KG1 (cell line): ENCODE results near the gene CFAP74.

Source experiments
- DNase-seq: peaks from one replicate; lab custom pipeline; 2025; lab: John Stamatoyannopoulos, UW

The CFAP74 gene, protein sequence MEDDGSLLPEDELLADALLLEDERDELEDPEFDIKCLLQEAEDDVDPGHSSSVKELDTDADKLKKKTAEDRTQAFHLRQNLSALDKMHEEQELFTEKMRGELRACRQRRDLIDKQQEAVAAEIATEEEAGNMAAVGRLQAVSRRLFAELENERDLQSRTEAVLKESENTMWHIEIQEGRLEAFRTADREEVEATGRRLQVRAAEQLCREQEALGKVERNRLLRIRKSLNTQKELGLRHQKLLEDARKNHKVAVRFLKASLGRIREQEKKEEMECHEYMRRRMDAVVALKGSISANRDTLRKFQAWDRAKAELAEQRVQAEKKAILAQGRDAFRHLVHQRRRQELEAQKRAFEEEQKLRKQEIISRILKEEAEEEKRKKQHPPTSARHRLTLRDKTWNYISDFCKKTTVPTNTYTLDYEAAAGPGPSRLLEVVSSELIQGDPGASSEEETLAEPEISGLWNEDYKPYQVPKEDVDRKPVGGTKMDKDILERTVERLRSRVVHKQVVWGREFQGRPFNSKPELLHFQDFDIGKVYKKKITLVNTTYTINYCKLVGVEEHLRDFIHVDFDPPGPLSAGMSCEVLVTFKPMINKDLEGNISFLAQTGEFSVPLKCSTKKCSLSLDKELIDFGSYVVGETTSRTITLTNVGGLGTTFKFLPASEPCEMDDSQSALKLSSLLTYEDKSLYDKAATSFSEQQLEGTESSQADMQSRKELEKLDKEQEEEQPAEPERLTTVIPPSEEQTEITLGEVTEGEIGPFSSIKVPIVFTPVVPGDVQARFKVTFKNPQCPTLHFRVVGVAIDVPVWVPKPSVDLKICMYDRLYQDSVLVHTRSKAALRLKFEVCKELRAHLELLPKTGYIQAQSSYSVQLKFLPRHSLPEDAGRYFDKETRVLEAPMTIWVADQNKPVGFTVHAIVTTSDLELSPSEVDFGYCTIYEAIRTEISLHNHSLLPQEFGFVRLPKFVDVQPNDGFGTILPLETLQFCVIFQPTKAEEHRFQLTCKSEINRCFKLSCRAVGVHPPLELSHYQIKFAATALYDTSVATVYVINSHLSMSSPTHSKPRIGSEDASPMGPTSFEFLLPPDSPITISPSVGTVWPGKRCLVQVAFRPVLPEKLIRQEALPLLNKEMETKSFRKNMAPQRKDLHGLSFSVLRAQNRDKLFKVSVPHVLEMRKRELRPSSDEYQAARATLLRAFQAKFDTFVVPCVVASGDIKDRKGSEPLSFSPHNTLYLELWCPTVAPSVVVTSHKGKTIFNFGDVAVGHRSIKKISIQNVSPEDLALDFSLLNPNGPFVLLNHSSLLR (N-terminal part only)

DNA sequence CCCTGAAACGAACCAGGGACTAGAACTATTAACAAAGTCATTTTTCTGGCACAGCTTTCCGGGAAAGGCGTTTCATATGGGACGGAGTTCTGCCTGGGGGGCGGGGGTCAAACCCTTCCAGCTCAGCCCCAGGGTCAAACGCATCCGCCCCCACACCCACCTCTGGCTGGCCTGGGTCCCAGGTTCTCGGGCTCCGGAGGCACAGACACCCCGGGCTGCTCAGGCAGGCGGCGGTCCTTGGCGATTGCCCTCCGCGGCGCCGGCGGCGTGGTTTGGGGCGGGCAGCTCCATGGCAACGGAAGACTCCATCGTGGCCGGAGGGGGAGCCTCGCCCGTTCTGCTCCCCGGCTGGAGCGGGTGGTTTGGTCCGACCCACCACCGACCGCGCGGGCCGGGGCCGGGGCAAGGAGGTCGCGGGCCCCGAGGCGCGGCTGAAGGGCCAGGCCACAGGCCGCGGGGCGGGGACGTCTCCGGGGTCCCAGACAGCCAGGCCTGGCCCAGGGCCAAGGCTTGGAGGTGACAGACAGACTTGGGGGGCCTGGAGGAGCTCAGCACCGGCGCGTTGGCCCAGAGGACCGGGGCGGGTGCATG is at the start of gene CFAP74:
TSS of gene CFAP74 (minus strand) at position 246 of the 591 bp plus-strand sequence. CDS start 12,830 bp downstream, outside the sequence.
- no peak for DNase-seq

DNA sequence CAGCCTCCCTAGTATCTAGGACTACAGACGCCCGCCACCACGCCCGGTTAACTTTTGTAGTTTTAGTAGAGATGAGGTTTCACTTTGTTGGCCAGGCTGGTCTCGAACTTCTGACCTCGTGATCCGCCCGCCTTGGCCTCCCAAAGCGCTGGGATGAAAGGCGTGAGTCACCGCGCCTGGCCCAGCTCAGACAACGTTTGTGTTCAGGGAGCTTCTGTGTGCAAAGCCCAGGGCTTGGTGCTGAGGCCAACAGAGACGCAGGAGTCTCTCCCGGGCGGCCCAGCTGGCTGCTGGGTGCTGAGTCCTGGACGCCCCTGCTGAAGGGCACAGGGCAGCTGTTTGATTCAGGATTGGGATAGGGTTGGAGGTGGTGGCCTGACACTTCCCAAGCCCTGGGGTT is 49.6 kb upstream of the CFAP74 start:
- DNase-seq, result no peak

DNA sequence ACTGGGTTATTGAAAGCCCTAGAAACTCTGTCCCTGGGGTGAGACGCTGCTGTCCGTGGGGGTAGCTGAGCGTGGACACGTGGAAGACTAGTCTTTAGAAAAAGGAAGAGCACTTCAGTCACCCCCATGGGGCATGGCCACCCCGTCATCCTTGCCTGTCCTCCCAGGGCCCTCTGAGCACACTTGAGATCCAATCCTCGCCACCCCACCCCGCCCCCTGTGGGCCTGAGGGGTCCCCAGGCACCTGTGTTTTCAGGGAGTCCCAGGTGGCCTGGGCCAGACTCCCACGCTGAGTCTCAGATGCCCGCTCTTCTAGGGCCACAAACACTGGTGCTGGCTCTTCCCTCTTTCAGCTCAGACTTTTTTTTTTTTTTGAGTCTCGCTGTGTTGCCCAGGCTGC is 49.2 kb upstream of the CFAP74 start:
- DNase-seq, result no peak

DNA sequence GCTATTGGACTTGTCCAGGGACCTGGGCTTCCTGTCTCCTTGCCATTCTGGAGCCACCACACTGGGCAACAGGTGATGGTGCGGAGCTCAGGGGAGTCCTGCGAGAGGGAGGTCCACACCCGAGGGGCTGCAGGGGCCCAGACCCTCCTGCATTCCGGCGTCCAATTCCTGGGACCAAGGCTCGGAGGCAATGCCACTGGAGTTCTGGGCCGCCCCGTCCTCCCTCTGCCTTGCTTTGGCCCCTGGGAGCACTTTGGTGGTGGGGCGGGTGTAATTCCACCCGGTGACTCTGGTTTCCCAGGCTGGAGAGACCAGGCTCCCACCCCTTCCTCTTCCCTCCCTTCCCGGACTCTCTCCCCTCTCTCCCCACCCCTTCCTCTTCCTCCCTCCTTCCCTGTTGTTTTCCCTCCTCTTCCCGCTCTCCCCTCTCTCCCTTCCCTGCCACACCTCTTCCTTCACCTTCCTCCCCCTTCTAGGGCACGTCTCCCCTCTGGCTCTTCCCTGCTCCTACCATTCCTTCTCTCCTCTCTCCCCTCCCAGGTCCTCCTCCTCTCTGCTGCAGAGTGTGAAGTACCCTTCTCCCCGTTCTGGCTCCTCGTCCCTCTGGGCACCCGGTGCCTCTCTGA is 48.6 kb upstream of the CFAP74 start:
- DNase-seq, result no peak

DNA sequence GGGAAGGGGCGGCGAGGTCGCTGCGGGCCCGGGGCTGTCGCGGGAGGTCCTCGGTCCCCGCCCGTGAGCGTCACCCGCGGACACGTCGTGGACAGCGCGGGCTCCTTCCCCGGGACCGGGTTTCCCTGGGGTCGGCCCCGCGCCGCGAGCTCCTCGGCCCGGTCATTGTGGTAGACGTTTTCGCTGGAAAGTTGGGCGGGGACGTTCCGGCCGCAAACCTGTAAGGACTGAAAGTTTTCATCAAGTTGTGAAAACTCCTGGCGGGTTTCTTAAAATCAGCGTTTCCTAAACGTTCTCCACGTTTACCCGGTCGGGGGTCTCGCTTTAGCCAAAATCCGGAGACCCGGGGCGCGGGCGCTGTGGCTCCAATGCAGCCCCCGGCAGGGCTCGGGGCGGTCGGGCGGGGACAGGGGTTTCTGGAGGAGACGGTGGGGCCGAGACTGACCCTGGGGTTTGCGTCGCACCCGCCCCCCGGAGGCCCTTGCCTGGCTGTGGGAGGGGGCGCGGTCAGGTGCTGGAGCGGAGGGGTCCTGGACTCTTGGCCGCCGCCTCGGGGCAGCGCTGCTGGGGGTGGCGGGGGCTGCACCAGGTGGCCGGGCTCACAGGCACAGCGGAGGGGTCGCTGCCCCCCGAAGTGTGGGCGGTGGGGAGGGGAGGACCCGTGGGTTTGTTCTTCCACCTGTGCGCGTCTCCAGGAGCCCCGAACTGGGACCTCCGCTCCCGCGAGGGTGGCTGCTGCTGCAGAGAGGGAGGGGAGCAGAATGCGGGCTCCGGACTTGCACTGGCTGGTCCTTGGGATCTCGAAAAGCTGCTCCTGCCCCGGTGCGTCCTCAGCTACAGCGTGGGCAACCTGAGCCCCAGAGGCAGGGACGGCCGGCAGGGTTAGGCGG is 47.5 kb upstream of the CFAP74 start:
- no peak for DNase-seq

DNA sequence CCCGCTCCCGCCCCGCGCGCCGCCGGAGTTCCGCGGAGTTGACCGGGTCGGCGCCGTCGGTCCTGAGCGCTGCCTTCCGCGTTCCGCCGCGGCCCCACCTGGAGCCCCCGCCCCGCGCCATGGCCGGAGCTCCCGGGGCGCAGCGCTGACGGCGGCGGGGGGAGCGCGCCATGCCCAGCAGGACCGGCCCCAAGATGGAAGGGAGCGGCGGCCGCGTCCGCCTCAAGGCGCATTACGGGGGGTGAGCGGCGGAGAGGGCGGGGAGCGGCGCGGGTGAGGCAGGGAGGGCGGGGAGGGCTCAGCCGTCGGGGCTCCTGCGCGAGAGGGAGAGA is 46.8 kb upstream of the CFAP74 start:
- no peak for DNase-seq

DNA sequence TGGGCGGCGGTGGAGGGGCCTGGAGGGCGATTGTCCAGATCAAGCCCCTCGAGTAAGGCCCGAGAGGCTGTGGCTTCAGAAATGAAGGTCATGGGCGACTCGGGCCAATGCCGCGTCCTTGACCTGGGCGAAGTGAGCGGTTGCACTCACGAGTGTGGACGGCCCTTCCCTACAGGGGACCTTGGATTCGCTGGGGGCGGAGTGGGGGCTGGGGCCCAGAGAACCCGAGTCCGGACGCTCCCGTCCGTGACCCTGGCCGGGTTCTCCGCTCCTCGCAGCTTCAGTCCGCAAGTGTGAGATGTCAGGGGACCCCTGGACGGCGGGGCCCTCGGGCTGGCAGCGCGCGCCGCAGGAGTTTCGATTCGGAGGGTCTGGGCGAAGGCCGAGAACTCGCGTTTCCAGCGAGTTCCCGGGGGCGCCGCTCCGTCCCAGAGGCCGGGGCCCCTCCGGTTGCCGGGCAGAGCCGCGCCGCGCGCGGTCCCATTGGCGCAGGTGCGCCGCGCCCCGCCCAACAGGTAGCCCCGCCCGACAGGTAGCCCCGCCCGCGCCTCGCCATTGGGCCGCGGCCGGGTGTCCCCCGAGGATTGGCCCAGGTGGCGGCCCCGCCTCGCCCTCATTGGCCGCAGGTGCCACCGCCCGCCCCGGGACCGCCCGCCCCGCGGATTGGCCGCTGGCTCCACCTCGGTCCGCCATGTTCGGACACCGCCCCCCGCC is 46.3 kb upstream of the CFAP74 start, which contains the start of gene PRKCZ:
TSS of gene PRKCZ (plus strand) at position 694 of the 714 bp plus-strand sequence. CDS start 220 bp downstream, outside the sequence.
- peak; percentile 56 for DNase-seq

DNA sequence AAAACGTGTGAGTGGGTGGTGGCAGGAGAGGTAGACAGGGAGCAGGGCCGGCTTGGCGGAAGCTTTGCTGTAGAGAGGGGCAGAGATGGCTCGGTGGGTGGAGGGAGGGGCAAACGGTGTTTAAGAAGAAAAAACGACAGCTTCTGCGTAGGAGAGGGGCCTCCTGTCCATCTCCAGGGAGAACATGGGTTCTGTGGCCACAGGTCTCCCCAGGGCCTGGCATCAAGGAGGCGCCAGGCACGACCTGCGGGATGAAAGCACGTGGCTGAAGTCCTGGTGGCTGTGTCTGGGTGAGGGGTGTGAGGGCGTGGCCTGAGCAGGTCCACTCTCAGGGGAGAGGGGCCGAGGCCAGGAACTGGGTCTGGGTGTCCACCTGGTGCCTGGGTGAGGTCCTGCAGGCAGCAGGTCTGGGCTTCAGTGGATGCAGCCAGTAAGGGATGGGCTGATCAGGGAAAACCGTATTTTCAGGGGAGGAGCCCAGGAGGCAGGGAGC is 45.7 kb upstream of the CFAP74 start:
- no peak for DNase-seq

DNA sequence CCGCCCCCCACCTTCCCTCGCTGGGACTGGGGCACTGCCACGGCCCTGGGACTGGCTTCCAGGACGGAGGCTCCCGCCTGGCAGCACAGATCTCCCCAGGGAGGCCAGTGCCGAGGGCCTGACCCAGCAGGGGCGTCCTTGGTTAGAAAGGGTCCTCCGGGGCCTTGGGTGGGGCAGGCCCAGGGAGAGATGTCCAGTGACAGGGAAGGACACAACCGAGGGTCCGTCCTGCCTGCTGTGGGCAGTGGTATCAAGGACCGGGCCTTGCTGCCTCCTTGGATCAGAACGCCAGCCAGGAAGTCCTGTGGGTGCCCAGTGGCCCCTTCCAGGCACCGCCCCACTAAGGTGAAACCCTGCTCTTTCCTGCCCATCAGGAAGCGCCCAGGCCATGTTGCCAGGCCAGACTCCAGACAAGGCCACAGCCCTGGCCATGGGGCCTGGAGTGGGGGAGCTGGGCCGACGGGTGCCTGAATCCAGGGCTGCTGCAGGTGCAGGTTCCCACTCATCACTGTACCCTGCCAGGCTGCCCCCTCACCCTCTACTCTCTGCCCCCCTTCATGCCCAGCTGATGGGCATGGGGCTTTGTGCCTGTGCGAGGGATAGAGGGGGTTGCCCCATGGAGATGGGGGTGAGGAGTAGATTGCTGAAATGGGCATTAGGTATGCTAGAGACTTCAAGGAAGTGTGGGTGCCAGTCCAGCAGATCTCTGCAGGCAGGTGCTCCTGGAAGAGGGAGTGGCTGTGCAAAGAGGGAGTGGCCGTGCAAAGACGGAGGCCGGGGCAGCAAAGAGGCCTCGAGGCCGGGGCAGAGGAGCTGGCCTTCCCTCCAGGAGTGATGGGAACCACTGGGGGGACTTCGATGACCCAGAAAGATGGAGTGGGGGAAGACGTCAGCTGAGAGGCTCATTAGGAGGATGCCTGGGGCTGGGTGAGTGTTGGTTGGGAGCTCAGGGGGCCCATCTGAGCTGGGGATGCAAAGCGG is 44.5 kb upstream of the CFAP74 start:
- DNase-seq, result no peak

DNA sequence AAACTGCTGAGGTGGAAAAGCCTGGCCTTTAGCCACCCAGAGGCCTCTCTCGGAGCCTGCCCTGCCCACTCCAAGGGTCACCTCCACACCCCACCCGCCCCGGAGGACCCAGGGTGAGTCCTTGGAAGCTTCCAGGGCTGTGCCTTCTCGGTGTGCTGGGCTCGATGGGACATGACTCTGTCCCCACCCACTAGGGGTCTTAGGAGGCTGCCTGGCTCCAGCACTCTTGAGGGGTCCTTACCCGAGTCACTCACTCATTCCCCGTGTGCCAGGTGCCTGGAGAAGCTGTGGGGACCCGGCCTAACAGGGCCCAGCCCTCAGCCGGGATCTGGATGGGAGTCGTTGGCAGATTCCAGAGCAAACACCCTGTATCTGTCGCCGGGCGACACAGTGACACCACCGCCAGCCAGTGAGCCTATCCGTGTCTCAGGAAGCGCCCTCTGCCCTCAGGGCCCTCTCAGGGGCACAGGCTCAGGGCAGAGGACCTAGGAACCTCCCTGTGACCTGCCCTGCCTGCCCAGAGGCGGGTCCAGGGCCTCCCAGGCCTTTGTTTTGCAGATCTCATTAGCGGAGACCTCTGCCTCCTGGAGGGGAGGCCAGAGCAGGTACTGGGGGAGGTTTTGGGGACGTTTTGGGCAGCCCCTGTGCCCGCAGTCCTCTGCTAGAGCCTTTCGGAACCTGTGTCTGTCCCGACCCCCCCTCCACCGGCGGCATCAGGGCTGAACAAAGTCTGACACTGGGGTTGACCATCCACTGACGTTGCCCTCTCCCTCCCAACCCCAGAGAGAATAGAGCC is 43.6 kb upstream of the CFAP74 start:
- DNase-seq, result no peak

DNA sequence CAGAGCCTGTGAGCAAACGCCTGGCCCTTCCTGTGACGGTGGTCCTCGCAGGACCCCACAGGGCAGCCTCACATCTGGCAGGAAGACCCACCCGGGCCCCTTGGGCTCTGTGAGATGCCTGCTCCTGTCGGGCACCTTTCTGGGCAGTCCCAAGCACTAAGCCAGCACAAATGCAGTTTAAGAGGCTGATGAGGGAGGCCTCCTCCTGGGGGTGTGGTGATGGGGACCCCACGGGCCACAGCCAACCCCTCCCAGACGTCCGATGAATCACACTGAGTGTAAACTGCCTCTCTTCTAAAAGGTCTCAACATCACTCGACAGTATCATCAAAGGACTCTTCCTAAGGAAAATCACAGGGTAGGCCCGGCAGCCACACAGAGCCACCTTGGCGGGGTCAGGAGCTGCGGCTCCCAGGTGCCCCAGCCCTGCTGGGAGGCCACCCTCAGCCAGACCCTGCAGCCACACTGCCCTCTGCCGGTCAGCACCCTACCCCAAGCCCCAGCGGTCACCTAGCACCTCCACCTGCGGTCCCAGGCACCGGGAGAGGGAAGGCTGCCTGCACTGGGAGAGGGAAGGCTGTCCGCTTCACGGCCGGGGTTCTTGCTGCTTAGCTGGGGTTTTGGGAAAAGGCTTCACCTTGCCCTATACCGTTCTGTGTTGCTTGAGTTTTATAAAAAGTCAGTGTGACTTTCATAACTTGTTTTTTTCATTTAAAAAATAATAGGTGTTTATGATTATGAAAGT is 42.8 kb upstream of the CFAP74 start:
- DNase-seq, result no peak

DNA sequence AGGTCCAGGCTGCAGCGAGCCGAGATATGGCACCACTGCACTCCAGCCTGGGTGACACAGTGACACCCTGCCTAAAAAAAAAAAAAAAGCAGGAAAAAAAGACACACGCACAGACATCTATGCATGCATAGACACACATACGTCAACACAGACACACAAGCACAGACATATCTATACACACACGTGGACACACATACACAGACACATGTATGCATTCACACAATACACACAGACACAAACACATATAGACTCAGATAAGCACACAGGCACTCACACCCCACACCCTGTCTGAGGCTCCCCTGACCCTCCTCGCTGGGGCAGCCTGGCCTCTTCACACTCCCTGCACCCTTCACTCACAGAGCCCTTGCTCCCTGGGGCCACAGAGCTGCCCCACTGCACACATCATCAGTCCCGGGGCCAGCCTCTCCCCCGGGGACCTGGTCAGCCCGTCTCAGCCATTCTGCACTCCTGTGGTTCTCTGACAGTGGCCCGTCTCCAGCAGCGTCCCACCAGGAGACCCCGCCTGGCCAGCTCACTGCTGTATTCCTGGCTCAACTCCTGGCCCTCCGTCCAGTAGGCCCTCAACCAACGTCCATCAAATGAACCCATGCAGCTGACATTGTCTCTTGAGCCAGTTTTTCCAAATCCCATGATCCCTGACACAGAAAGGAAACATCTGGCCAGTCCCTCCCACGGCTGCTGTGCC is 42.0 kb upstream of the CFAP74 start:
- no peak for DNase-seq

DNA sequence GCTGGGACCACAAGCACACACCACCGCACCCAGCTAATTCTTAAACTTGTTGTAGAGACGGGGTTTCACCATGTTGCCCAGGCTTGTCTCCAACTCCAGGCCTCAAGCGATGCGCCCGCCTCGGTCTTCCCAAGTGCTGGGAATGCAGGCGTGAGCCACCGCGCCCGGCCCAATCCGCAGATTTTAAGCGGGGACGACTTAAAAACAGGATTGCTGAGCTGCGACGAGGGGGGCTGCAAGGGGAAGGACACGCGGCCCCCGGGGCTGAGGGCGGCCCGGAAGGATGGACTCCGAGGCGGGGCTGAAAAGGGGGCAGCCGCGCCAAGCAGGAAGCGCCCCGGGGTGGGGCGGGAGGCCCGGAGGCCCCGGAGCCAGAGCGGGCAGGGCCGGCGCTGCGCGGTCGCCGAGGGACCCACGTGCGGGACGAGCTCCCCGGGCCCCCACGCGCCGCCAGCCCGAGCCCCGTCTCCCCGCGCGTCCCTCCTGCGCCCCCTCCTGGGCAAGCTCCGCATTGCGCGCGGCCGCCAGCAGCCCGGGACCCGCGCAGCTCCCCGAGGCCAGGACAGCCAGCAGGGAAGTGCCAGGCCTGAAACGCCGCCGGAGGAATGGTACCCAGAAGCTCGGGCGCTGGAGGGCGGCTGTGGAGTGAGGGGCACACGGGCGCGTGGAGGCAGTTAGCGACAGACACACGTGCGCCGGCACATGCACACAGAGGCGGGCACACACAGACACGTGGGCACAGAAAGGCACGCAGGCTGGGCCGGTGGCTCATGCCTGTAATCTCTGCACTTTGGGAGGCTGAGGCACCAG is 41.1 kb upstream of the CFAP74 start:
- DNase-seq, result no peak

DNA sequence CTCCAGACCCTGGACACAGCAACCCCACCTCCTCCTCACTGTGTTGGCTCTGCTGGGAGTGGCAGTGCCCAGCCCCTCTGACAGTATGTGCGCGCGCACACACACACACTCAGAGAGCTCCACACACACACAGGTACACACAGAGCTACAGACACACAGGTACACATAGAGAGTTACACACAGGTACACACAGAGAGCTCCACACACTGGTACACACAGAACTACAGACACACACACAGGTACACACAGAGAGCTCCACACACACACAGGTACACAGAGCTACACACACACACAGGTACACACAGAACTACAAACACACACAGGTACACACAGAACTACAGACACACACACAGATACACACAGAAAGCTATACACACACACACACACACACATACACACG is 40.3 kb upstream of the CFAP74 start:
- DNase-seq, result no peak
